ENCODE results near the gene IL17RE.

IL17RE gene

GRCh38 chr3:9884555-9885165 is 18.0 kb upstream of the IL17RE start:
- peak; percentile 77 for DNase-seq (ENCODE audit: low read depth)
- TF ChIP-seq CTCF (IDR thresholded peaks at IDR 0.05; ENCODE audit: low read length, missing control alignments) = no peak
- H3K4me3 ChIP-seq (replicated peaks; ENCODE audit: low read depth, low read length) = no peak overlapping the region

GRCh38 chr3:9886328-9886727 is 16.3 kb upstream of the IL17RE start:
- no peak for DNase-seq (ENCODE audit: low read depth)
- no peak for TF ChIP-seq CTCF (IDR thresholded peaks at IDR 0.05; ENCODE audit: low read length, missing control alignments)
- no peak overlapping the region for H3K4me3 ChIP-seq (replicated peaks; ENCODE audit: low read depth, low read length)

DNA sequence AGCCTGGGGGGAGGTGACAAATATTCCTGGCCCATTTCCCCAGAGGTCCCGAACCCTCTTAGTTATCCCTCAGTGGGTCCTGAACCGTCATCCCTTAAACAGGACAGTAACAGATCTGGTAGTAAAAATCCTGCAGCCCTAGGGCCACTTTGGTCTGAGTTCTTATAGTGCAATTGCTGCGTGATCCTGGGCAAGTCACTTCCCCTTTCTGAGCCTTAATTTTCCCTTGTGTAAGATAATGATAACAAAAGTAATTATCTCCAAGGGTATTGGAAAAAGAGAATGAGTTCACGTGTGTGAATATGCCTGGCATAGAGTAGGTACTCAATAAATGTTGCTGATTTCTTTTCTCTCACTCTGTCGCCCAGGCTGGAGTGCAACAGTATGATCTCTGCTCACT is 15.2 kb upstream of the IL17RE start:
- no peak for TF ChIP-seq CTCF (IDR thresholded peaks at IDR 0.05; ENCODE audit: low read length, missing control alignments)
- DNase-seq (ENCODE audit: low read depth) = no peak
- no peak overlapping the region for H3K4me3 ChIP-seq (replicated peaks; ENCODE audit: low read depth, low read length)

DNA sequence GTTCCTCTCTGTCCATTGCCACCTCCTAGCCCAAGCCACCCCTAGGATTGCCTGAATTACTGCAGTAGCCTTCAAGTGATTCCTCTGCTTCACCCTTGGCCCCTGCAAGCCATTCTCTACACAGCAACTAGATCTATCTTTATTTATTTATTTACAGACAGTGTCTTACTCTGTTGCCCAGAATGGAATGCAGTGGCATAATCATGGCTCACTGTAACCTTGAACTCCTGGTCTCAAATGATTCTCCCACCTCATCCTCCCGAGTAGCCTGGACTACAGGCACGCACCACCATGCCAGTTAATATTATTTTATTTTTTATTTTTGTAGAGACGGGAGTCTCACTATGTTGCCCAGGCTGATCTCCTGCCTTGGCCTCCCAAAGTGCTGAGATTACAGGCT is 14.1 kb upstream of the IL17RE start:
- no peak for DNase-seq (ENCODE audit: low read depth)
- no peak overlapping the region for H3K4me3 ChIP-seq (replicated peaks; ENCODE audit: low read depth, low read length)
- TF ChIP-seq CTCF (IDR thresholded peaks at IDR 0.05; ENCODE audit: low read length, missing control alignments) = no peak

DNA sequence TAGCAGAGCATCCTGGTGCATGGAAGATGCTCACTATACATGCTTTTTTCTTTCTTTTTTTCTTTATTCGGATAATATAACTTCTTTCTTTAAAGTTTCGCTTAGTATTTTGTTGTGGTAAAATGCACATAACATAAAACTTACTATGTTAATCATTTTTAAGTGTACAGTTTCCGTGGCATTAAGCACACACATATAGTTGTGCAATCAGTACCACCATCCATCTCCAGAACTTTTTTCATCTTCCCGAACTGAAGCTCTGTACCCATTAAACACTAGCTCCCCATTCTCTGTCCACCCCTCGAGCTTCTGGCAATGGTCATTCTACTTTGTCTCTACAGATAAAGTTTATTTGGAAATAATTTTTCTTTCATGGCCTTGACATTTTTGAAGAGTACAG is 13.2 kb upstream of the IL17RE start:
- H3K4me3 ChIP-seq (replicated peaks; ENCODE audit: low read depth, low read length) = no peak overlapping the region
- no peak for TF ChIP-seq CTCF (IDR thresholded peaks at IDR 0.05; ENCODE audit: low read length, missing control alignments)
- DNase-seq (ENCODE audit: low read depth) = no peak

DNA sequence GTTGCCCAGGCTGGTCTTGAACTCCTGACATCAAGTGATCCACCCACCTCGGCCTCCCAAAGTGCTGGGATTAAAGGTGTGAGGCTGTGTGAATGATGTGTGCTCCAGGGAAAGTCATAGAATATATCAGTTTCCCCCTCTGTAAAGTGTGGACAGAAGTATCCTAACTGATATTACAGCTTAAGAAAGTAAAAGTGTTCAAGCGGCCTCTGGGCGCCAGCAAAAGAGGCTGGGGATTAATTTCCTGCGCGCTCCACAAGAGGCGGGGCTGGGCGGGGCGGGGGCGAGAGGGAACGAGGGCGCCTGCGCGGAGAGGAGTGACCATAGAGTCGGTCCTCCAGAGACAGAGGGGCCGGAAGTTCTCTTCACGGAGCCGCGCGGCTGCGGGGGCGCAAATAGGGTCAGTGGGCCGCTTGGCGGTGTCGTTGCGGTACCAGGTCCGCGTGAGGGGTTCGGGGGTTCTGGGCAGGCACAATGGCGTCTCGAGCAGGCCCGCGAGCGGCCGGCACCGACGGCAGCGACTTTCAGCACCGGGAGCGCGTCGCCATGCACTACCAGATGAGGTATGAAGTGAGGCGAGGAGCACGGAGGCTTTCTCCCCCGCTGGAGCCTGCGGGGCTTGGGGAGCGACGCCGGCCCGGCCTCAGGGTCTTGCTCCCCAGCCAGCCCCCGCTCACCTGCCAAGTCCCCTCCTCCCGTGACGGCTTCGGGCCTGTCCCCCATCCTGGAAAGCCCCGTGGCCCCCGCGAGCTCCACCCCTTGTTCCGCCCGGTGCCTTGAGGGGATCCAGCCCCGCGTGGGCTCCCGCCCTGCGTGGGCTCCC is 12.2 kb upstream of the IL17RE start, which contains the start of gene JAGN1:
Gene JAGN1, plus strand, starts transcription at position 362 of the 823 bp plus-strand sequence. Its CDS starts 113 bp downstream, at position 475.
- no peak for TF ChIP-seq CTCF (IDR thresholded peaks at IDR 0.05; ENCODE audit: low read length, missing control alignments)
- peak within 1 kb of the TSS; percentile 94 for H3K4me3 ChIP-seq (replicated peaks; ENCODE audit: low read depth, low read length)
- DNase-seq (ENCODE audit: low read depth) = peak; percentile 90

Data from fibroblast of pulmonary artery (primary cell).